Stimulated activated CD8-positive, alpha-beta memory T cell treated with anti-CD3 and anti-CD28 coated beads, Interleukin-4, amount 100 ng/mL, for 4 hours (primary cell): Measurements from ENCODE around the gene TAF4.
"Not testable (repeated sequence)": the region's sequence is repeated elsewhere in the genome, so short reads cannot be mapped to it uniquely, and the experiment has no call there.

Experiments used
- DNase-seq, 2 donors: peaks; one replicate each; pipeline ENCODE4 v3.0.0-alpha.2; 2020; ENCODE audit warnings: low read depth in 2 of 2, low spot score in 1 of 2

The TAF4 gene

GRCh38 chr20:62056975-62057374, 8.7 kb downstream of the TAF4 start:
- DNase-seq: no peak

- no peak for DNase-seq
Measured at GRCh38 chr20:62056377-62056776, 9.3 kb downstream of the TAF4 start.

- not testable (repeated sequence) for DNase-seq
Measured at GRCh38 chr20:62055862-62056115, 9.9 kb downstream of the TAF4 start.

GRCh38 chr20:62055106-62055861, 10.4 kb downstream of the TAF4 start:
- DNase-seq: no peak

- no peak for DNase-seq
Measured at GRCh38 chr20:62054451-62054953, 11.2 kb downstream of the TAF4 start.

- no peak for DNase-seq
Measured at GRCh38 chr20:62053465-62054196, 12.1 kb downstream of the TAF4 start.

- no peak for DNase-seq
Measured at GRCh38 chr20:62052842-62053464, 12.7 kb downstream of the TAF4 start.

GRCh38 chr20:62052336-62052841, 13.3 kb downstream of the TAF4 start:
- DNase-seq: no peak

- DNase-seq: no peak
Measured at GRCh38 chr20:62051546-62052255, 14.0 kb downstream of the TAF4 start.

- DNase-seq: no peak
Measured at GRCh38 chr20:62051144-62051543, 14.5 kb downstream of the TAF4 start.

GRCh38 chr20:62050166-62051120, 15.2 kb downstream of the TAF4 start:
- DNase-seq: no peak

- no peak for DNase-seq
Measured at GRCh38 chr20:62049342-62050165, 16.1 kb downstream of the TAF4 start.

GRCh38 chr20:62048821-62049291, 16.8 kb downstream of the TAF4 start:
- DNase-seq: no peak

GRCh38 chr20:62048346-62048761, 17.3 kb downstream of the TAF4 start:
- no peak for DNase-seq

- DNase-seq: no peak
Measured at GRCh38 chr20:62047666-62048345, 17.9 kb downstream of the TAF4 start.

GRCh38 chr20:62046431-62046830, 19.2 kb downstream of the TAF4 start:
- DNase-seq: no peak

- DNase-seq: no peak
Measured at GRCh38 chr20:62045529-62046285, 20.0 kb downstream of the TAF4 start.

GRCh38 chr20:62045118-62045517, 20.6 kb downstream of the TAF4 start:
- DNase-seq: no peak
